Mammary epithelial cell (primary cell): Measurements from ENCODE around the gene VIPR2.

Experiments used
- CTCF ChIP-seq, 2 donors: IDR thresholded peaks in 1 of 2; conservative IDR thresholded peaks in 1 of 2; 2 replicates each; pipeline ENCODE4 v1.5.1; 2011 to 2012; ENCODE audit warnings: inconsistent platforms in 2 of 2, low read length in 2 of 2, mild to moderate bottlenecking in 2 of 2, control low read depth in 1 of 2, low read depth in 1 of 2; ENCODE audit not compliant: insufficient read depth in 1 of 2; ENCODE audit errors: extremely low read depth in 1 of 2
- EZH2 ChIP-seq: IDR thresholded peaks from 2 replicates; pipeline ENCODE4 v1.6.1; 2012; ENCODE audit warnings: low read length, inconsistent platforms, borderline replicate concordance

GRCh38 chr7:159067576-159068487 lies 76.8 kb downstream of the VIPR2 start:
- TF ChIP-seq CTCF (conservative IDR thresholded peaks at IDR 0.05 in 1 of 2, IDR thresholded peaks at IDR 0.05 in 1 of 2; ENCODE audit: extremely low read depth in 1 of 2, insufficient read depth in 1 of 2, low read depth in 1 of 2, low read length in 2 of 2) (no peak), EZH2 (no peak)
